GM10266 (cell line): ENCODE measurements around the gene MARCO.

Source experiments
- DNase-seq: peaks from one replicate; pipeline ENCODE4 v3.0.0; 2012; ENCODE audit errors: extremely low spot score
- CTCF ChIP-seq: IDR thresholded peaks from 2 replicates; pipeline ENCODE4 v1.5.1; 2012; ENCODE audit warnings: mild to moderate bottlenecking, low read depth; ENCODE audit not compliant: control insufficient read depth, insufficient read depth; ENCODE audit errors: missing control alignments

Gene MARCO

GRCh38 chr2:119005555-119005954, 63.6 kb downstream of the MARCO start:
- DNase-seq: no peak

GRCh38 chr2:119006441-119006840, 64.4 kb downstream of the MARCO start:
- no peak for DNase-seq
- no peak for TF ChIP-seq CTCF

More at GRCh38 chr2:119005555-119005954, 63.6 kb downstream of the MARCO start:
- no peak for TF ChIP-seq CTCF

GRCh38 chr2:119008108-119008507, 66.1 kb downstream of the MARCO start:
- no peak for DNase-seq
- TF ChIP-seq CTCF: no peak

GRCh38 chr2:119009110-119009509, 67.1 kb downstream of the MARCO start:
- TF ChIP-seq CTCF: no peak
- no peak for DNase-seq

GRCh38 chr2:119010336-119010735, 68.3 kb downstream of the MARCO start:
- TF ChIP-seq CTCF: no peak
- no peak for DNase-seq

GRCh38 chr2:119011162-119011909, 69.3 kb downstream of the MARCO start:
- DNase-seq: peak; percentile 56
- TF ChIP-seq CTCF: peak; percentile 55

GRCh38 chr2:119011910-119012209, 69.9 kb downstream of the MARCO start:
- DNase-seq: no peak
- no peak for TF ChIP-seq CTCF
